AG20443 (cell line): ENCODE data around the gene ARF1.

Source experiments
- DNase-seq: peaks from one replicate; pipeline ENCODE4 v3.0.0; 2012; ENCODE audit warnings: low spot score, mixed read lengths

The ARF1 gene

GRCh38 chr1:228071839-228072657 is 10.5 kb upstream of the ARF1 start:
- no peak for DNase-seq

- DNase-seq: no peak
Observed at GRCh38 chr1:228072658-228073043, 9.9 kb upstream of the ARF1 start.

- DNase-seq: no peak
Observed at GRCh38 chr1:228073061-228073856, 9.2 kb upstream of the ARF1 start.

DNA sequence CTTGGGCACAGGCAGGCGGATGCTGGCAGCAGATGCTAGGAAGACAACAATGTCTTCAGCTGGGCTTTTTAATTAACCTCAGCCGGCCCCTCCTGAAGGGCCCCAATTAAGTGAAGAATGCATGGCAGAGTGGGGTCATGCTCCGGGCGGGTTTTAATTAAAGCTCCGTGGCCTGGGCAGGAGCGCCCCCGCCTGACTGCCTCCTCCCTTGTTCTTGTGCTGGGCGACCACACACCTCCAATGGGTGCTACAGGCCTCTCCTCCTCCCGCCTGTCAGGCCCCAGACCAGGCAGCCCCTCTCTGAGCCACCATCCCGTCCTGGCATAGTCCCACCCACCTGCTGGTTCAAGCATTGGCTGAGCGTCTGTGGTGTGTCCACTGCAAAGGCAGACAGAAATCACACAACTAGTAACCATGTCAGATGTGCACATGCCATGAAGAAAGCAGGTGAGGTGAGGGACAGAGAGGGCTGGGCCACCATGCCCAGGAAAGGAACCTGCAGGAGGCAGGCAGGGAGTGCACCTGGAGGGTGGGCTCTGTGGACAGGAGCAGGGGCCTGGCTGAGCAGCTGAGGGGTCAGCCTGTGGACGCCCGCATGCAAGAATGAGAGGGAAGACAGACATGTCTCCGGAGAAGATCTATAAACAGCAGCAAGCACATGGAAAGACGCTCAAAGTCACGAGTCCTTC is 8.5 kb upstream of the ARF1 start:
- DNase-seq: no peak

- DNase-seq: no peak
Observed at GRCh38 chr1:228074954-228075730, 7.4 kb upstream of the ARF1 start.

DNA sequence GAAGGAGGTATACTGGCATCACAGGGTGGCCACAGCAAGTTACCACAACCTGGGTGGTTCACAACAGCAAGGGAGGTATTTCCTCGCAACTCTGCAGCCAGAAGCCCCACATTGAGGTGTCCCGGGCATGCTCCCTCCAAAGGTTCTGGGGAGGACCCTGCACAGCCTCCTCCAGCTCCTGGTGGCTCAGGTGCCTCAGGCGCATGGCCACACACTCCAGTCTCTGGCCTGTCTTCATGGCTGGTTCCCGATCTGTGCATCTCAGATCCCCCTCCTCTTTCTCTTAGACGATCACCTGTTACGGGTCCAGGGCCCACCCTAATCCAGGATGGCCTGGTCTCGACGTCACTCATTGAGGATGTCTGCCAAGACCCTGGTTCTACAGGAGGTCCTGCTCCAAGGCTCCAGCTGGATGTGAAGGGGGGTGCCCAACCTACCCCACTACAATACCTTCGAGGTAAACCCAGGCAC is 6.7 kb upstream of the ARF1 start:
- DNase-seq: no peak

- no peak for DNase-seq
Observed at GRCh38 chr1:228076796-228077430, 5.6 kb upstream of the ARF1 start.

- DNase-seq: no peak
Observed at GRCh38 chr1:228077565-228078330, 4.8 kb upstream of the ARF1 start.

- DNase-seq: no peak
Observed at GRCh38 chr1:228079013-228079412, 3.5 kb upstream of the ARF1 start.

DNA sequence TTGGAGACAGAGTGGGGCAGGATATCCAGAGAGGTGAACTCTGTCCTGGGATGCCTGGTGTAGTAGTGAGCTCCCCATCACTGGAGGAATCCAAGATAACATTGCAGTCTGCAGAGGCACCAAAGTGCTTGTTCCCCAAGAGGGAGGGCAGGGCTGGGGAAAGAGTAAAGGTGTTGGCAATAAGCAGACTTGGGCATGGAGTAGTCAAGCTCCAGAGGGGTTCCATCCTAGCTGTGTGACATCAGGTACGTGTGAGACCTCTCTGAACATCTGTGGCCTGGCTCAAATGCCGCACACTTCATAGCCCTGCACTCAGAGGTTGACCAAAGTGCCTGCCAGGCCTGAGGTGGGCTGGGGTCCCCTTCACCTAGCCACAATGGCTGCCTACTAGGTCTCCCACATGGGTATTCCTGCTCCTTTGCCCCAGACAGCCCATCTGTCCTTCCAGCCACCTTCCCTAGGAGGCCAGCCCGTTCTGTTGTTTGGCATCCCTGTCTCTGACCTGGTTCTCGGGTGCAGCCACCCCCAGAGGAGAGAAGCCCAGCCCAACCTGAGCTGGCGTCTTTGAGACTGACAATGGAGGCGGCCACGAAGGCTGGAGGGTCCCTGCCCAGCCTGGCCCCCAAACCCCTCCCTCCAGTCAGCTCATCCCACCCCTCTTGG is 2.8 kb upstream of the ARF1 start:
- DNase-seq: no peak

GRCh38 chr1:228081144-228081543 is 1.4 kb upstream of the ARF1 start:
- DNase-seq: no peak

- no peak for DNase-seq
Observed at GRCh38 chr1:228081578-228082213, 812 bp upstream of the ARF1 start.

GRCh38 chr1:228082918-228083870 is 686 bp downstream of the ARF1 start:
- DNase-seq: peak; percentile 59

- no peak for DNase-seq
Observed at GRCh38 chr1:228083871-228084278, 1.4 kb downstream of the ARF1 start.

DNA sequence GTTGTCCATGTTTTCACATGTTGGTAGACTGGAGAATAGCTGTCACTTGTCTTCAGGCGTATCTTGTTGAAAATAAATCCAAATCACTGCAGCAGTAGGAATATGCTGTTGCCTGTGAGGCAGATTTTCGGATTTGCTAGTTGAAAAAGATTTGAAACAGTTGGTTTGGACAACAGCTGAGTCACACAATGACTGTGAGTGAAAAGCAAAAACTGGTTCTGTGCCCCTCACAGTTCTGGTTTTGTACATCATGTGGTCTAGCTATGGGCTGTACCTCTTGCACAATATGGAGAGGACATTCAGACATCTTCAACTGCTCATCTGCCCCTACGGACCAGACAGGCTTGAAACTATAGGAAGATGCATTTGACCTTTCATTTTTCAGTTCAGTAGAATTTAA is 1.8 kb downstream of the ARF1 start:
- peak; percentile 59 for DNase-seq

GRCh38 chr1:228084797-228085196 is 2.3 kb downstream of the ARF1 start:
- DNase-seq: no peak

- peak; percentile 67 for DNase-seq
Observed at GRCh38 chr1:228085287-228085951, 2.9 kb downstream of the ARF1 start.

DNA sequence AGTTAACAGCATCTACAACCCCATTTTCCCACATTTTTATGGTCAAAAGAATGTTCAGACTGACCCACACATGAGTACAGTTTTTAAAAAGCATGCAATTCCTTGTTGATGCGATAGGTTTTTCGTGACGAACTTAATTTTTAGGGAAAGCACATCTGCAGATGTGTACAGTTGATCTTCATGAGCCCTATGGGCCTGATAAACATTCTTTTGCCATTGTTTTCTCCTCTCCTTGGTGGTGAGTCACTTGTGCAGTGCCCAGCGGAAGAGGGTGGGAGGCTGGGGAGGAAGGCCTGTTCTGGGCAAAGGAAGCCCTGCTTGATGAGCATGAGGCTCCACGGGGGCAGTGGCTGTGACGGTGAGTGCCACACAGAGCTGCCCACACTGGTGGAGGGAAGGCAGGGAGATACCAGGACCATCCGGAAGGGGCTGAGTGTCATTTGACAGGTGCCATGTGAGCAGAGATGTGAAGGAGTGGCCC is 5.3 kb downstream of the ARF1 start:
- peak; percentile 68 for DNase-seq
